NCI-H146 (cell line): Measurements from ENCODE around the gene NDST1.
"Not testable (repeated sequence)": the region's sequence is repeated elsewhere in the genome, so short reads cannot be mapped to it uniquely, and the experiment has no call there.

Experiments
- DNase-seq: peaks from one replicate; lab custom pipeline; 2025; lab: John Stamatoyannopoulos, UW

NDST1 gene

DNA sequence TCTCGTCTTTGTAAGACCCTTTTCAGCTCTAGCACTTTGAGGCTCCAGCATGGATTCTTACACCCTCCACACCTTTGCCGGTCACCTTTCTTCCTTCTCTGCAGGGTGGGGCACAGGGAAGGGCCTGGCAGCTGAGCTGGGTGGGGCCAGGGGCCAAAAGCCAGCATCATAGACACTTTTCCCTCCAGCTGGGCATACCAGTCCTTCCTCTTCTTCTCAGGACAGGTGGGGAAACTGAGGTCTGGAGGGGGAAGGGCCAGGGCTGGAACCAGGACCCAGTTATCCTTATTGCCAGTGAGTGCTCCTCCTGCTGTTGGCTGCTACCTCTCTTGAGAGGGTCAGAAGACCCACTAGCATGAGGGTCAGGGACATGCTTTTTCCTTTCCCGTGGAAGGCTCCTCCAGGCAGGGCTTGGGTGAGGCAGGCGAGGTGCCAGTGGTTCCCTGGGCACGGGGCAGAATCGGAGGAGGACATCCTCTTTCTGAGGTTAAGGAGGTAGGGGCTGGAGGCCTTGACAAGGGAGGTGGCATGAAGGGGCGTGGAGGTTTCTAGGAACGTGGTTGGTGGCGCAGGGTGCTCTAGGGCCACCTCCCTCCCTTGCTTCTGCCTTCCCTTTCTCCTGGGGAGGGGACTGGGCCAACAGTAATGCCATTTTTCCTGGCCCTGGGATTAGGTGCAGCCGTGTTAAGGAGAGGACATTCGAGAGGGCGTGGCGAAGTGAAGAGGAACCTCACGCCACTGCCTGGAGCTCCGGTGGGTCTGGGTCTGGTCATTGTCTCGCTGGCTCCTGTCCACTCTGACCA lies at the start of gene NDST1:
Gene NDST1, plus strand, starts transcription at position 658 of the 803 bp plus-strand sequence. CDS start 13,124 bp downstream, outside the sequence.
- no peak for DNase-seq

DNA sequence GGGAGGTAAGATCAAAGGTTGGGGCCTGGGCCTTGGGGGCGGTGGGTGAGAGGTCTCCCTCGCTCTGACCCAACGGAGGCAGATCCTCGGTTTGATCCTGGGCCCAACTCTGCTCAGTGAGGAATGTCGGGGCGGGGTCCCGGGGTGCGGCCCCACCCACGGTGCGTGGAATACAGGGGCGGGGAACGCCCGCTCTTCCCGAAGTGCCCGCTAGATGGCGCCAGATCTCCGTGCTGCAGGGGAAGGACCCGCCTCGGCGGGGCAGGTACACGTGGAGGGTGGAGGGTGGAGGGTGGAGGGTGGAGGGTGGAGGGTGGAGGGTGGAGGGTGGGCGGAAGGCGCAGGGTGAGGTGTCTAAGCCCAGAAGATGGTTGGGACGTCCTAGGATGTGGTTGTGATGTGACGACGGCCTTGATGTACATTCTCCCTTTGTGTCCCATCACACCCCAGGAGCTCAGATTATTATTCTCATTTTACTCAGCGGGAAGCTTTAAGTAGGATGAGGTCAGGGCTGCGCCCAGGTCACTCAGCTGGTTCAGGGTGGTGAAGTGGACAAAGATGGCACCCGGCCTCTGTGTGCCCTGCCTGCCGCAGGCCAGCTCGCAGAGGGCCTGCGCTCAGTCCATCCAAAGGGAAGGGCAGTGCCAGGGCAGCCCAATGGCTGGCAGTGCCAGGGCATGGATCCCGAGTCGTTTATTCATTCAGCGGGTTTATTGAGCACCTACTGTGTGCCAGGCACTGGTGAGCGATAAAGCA lies 49.0 kb upstream of the NDST1 start:
- peak; percentile 68 for DNase-seq

DNA sequence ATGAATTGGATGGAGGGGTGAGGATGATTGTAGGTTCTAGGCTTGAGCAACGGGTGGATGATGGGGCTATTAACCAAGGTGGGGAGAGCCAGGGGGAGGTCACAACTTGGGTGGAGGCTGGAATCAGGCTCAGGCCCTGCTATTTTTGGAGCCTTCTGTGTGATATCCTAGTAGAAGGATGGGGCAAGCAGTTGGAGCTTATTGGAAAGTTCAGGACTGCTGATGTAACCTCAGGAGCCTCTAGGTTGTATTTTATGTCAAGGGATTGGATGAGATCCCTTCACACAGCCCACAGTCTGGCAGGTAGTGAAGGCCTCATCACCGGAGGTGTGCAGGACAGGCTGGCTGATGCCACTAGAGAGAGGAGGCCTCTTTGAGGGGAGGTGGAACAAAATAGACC lies 47.1 kb upstream of the NDST1 start:
- DNase-seq, result no peak

DNA sequence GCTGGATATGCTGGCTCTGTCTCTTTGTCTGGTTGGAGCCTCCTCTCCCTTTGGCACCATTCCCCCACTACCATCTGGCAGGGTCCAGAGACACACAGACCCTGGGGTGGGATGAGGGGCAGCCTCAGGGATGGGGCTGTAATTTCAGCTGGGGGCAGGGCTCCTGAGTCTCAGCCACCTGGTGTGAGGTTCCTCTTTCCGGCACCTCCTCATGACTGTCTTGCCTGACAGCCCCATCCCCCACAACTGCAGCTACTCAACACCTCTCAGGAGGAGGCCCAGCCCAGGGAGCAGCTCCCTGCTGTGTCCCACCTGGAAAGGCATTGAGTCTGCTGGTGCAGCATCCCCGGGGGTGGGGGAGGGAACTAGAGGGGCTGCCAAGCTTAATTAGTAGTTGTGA lies 46.7 kb upstream of the NDST1 start:
- DNase-seq, result peak; percentile 84

DNA sequence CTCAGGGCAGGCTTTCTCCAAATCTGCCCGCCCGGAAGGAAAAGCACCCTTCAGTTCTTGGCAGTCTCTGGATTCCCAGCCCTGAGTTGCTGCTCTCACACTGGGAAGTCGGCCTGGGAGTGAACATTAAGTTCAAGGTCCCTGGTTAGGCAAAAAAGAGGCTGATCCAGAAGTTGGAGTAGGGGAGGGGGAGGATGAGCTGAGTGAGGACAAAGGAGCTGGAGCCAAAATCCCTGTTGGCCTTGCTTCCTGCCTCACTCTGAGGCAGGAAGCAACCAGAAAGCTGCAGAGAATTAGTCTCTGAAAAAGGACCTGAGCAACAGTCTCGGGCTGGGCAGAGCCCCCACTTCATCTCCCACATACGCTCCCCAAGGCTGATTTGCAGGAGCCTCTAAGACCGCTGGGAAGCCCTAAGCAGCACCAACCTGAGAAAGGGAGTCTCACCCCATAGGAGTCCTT lies 43.3 kb upstream of the NDST1 start:
- no peak for DNase-seq

DNA sequence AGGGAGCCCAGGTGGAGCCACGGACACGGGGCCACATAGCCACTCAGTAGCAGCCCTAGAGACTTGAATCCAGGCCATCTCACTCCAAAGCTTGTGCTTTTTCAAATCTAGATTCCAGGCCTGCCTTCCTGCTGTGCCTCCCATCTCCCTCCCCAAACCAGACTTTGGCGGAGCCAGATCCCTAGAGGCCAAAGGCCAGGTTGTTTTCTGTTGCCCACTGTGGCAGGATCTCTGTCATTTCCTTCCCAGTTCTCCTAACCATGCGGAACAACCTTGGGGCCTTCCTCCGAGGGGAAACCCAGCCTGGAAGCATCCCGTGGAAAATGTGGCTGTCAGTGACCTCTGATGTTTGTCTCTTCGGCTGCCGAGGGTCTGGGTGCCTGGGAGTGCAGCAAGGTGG lies 42.0 kb upstream of the NDST1 start:
- no peak for DNase-seq

DNA sequence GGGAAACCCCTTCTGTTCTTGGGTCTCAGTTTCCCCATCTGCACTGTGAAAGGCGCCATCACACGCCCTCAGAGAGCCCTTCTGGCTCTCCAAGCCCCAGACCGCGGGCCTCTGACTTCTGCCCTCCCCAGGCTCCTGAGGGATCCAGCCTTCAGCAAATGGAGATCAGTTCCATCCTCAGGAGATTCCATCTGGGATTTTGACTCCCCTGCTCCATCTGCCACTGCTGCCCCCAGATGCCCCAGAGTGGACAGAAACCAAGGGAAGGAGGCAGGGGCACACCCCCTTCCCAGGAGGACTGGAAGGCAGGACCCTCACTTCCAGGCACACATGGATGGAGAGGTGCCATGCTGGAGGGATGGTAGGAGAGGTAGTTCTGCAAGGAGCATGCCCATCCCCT lies 39.7 kb upstream of the NDST1 start:
- no peak for DNase-seq

DNA sequence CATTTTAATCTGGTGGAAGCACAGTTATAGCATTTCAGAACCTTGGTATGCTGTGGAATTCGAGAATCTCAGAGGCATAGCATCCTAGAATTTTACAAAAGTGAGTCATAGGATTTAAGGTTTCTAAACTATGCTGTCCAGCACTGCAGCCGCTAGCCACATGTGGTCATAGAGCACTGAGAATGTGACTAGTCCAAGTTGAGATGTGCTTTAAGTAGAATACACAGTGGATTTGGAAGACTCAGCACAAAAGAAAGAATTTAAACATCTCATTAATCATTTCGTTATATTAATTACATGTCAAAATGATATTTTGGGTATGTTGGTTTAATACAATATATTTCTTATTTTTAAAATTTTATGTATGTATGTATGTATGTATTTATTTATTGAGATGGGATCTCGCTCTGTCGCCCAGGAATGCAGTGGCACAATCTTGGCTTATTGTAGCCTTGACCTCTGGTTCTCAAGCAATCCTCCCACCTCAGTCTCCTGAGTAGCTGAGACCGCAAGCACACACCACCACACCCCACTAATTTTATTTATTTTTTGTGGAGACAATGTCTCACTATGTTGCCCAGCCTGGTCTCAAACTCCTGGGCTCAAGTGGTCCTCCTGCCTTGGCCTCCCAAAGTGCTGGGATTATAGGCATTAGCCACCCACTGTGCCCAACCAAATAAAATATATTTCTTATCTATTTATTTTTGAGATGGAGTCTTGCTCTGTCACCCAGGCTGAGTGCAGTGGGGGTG lies 38.0 kb upstream of the NDST1 start:
- DNase-seq, result no peak

DNA sequence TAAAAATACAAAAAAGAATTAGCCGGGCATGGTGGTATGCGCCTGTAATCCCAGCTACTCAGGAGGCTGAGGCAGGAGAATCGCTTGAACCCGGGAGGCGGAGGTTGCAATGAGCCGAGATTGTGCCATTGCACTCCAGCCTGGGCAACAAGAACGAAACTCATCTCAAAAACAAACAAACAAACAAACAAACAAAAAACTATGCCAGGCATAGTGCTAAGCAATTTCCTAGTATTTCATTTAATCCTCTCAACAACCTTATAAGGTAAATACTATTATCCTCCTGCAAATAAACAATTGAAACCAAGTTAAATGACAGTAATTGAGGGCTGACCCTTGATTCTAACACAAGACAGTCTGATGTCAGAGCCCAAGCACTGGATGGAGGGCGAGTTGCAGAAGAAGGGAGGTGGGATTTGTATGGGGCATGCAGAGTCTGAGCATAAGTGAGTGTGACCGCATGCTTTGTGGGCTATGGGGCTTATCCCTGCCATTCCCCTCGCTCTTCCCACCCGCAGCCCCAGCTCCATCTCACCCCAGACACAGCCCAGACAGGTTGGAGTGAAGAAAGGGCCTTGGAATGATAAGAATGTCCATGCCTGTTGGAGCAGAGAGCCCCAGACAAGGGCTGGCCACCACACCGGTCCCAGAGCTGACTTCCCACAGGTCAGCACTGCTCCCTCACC lies 34.1 kb upstream of the NDST1 start:
- no peak for DNase-seq

DNA sequence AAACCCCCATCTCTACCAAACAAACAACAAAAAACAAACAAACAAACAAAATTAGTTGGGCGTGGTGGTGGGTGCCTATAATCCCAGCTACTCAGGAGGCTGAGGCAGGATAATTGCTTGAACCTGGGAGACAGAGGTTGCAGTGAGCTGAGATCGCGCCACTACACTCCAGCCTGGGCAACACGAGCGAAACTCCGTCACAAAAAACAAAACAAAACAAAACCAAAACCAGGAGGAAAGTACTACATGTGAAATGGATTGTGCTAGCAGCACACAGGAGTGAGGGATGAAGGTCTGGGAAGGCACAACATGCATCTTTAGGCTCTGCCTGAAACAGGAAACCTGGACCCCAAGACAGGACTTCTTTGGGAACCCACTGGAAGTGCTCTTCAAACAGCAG lies 31.4 kb upstream of the NDST1 start:
- DNase-seq, result not testable (repeated sequence)

DNA sequence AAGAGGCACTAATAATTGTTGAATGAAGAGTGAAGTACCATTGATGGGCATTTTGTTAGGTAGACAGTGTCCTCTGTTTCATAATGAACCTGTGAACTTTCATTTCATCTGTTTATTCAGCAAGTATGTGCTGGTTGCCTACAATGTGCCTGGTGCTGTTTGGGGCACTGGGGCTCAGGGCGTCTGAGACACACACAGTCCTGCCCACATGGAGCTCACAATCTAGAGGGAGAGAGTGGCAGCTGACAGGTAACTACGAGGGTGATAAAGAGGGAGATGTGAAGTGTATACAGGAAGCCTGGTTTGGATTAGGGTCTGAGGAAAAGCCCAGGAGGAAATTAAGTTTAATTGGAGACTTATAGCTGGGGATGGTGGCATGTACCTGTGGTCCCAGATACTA lies 28.5 kb upstream of the NDST1 start:
- no peak for DNase-seq

DNA sequence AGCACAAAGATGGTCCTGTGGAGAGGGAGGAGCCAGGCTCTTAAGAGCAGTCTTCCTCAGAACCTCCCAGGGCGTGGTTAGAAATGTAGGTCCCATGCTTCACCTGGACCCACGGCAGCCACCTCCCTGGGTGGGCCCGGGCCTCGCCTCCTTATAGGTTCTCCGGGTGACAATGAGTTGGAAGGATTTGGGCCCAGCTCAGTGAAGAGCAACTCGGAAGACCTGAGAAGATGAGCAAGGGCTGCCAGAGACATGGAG lies 26.3 kb upstream of the NDST1 start:
- no peak for DNase-seq

DNA sequence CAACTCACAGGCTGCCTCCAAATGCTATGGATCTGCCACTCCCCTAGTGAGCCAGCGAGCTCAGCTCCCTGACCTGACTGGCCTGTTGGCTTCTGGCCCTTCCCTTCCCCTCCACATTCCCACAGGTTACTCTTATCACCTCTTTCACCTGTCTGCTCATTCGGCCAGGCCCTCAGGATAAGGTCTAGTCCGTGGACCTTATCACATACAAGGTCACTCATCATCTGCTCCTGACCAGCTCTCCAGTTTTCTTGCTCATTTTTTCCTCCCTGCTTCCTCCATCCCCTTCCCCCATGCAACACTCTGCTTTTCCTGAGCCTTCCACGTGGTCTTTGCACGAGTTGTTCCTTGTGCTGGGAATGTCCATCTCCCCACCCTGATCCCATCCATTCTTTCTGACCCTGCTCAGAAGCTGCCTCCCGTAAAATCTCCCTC lies 25.9 kb upstream of the NDST1 start:
- DNase-seq, result no peak

DNA sequence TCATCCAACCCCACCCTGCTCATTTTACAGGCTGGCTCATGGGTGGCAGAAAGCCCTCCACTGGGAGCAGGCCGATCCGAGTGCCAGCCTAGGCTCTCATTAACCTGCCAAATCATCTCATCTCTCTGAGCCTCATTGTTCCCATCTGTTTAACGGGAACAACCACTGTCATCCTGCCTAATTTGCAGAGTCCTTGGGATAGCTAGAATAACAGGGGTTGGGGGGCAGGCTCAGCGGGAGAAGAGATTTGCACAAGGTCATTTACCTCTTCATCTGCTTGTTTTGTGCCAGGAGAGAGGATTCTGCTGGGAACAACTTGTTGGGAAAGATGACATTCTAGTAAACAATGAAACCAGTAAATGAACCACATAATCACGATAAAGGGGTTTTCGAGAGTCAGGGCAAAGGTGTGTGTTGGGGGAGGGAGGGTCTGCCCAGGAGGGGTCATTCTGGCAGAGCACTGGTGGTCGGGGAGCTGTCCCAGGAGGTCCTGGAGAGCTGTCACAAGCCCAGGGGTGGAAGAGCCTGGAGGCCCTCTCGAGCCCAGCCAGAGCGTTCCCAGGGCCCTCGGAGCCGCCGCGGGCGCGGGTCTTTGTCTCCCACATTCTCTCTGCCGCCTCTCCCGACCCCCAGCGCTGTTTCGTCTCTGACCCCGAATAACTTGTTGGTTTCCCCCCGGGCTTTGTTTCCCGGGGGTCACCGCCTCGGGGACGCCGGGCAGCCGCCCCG lies 22.8 kb upstream of the NDST1 start:
- DNase-seq, result no peak

DNA sequence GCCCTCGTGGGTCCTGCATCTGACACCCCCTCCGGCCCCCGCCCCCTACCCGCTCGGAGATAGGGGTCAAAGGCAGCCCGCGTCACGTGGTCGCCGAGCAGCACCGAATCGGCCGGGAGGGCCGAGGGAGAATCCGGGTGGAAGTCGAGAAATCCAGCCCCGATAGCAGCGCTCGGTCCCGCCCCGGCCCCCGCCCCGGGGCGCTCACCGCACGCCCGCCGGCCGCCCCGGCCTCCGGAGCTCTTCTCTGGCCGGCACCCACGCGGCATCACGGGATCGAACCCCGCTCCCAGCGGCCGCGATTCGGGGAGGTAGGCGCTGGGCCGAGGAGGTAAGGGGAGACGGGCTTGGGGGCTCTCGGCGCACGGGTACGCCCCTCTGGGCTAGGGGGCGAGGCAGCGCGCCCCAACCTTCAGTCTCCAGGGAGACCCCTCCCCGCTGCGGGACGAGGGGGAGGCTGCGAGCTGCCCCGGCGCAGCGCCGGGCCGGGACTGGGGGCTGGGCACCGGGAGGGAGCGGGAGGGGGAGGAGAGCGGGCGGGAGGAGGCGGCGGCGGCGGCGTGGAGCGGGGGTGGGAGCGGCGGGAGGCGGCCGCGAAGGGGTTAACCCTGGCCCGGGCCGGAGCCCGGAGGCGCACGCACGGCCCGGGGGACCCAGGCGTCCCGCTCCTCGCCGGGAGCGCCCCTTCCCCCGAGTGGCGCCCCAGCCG lies 22.1 kb upstream of the NDST1 start:
- DNase-seq, result peak; percentile 36

DNA sequence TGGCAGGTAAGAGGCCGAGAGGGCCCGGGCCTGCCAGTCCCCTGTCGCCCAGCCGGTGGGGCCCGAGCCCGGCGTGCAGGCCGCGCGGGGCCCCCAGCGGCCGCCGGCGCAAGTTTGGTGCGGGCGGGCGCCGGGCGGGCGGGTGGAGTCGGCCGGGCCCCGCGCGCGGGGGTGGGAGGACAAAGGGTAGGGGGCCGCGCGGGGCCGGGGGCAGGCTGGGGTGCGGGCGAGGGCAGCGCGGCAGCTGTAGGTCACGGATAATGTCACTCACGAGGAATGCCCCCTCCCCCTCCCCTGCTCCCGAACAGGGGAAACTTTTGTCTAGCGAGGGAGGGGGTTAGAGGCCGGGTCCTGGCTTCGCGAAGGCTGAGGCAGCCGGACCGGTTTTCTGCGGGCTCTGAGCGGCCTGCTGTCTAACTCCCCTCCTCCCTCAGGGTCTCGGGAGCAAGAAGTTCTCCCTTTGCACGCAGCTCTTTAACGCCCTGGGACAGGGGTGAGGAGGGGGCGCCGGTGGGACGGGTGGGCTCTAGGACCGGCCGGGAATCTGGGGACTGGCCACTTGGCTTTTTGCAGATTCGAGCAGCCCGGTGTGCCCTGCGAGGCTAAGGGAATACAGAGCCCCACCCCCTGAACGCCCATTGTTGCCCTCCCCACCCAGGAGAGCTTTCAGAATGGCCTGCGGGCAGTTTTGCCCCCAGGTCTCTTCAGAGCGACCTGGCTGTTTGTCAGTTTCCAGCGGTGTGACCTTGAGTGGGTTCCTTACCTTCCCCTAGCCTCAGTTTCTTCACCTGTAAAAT lies 21.3 kb upstream of the NDST1 start:
- peak; percentile 74 for DNase-seq

DNA sequence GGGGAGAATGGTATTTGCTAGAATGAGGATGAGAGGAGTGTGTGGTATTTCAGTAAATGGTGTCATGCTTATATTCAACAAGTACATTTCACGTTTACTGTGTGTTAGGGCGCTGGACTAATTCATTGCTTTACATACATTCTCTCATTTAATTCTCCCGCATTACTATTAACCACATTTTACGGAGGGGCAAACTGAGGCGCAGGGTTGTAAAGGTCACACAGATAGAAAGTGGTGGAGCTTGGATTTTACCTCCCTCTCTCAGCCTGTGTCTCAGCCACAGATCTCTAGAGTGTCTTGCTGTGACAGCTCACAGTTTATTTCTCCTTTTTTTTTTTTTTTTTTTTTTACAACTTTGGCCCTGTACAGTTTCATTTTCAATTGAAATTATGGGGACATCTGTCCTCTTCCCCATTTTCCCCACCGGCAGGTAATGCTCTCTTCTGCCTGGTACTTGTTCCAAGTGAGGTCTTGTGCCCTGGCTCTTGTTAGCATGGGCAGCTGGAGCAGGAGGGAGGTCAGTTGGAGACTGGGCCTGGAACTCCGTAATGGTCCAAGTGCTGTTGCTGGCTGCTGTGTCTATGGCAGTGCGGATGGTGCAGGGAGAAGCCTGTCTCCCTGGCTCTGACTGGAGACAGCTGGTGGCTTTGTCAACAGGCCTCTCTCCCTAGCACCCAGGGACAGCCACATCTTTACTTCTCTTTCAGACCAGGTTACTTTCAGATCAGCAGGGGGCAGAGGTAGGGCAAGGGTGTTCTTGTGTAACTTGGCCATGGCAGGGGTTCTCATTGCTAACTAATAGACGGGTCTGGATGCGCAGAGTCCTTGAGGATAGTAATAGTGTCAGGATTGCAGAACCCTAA lies 20.5 kb upstream of the NDST1 start:
- peak; percentile 11 for DNase-seq

DNA sequence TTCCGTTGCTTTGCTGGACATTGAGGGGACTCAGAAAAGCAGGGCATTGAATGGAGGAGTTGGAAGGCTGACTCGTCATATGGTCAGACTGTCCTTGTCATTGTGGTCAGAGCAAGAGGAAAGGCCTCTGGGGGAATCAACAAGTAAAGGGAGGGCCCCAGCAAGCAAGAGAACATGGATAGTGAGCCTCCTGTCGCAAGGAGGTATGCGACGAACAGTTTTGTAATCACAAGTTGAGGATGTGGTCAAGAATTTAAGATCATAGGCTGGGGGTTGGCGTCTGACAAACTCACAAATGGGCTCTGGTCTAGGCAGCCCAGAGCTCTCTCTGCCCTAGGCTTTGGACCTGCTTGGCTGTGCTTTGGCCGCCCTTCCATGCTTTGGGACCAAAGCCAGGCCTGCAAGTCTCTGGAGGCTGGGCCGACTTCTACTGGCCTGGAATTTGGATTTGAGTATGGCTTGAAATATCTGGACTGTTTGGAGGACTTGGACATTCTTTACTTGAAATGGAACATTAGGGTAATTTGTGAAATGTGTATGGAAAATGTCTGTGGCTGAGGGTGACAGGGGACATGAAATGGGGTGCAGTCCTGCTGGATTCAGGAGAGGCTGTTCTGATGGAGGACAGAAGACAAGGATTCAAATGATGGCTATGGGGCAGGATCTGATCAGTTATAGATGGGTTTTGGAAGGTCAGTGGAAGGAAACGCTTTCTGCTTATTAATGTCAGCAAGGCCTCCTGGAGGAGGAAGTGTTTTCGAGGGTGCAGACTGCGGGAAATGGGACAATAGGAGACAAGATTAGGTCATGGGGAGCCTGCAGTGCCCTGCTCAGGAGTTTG lies 19.2 kb upstream of the NDST1 start:
- no peak for DNase-seq
